Measurements from ENCODE around the gene PARPBP. TPM values are rescaled to one million over a fixed set of nuclear protein-coding genes. Genes with fewer than 3 reads are reported as not detected.

Gene PARPBP
- total and polyA plus RNA-seq, 4 donors = 0.32 to 24.9 (median 0.60) TPM

GRCh38 chr12:102163383-102163782, 43.4 kb downstream of the PARPBP start:
- Histone ChIP-seq H3K9ac (ENCODE audit: low read depth in 1 of 2, low read length in 2 of 2) (no peak overlapping the region), H3K36me3 (ENCODE audit: control insufficient read depth in 4 of 4, insufficient read depth in 3 of 4, low read depth in 1 of 4, low read length in 3 of 4) (no peaks in the 10 kb centered on the region), H3K4me1 (ENCODE audit: control insufficient read depth in 4 of 4, insufficient read depth in 4 of 4, low read length in 3 of 4) (no peaks in the 10 kb centered on the region), H3K27me3 (ENCODE audit: control insufficient read depth in 4 of 4, insufficient read depth in 4 of 4, low read length in 3 of 4) (no peaks in the 10 kb centered on the region), H3K4me3 (ENCODE audit: low read depth in 1 of 3, low read length in 3 of 3) (no peak overlapping the region), H3K9me3 (ENCODE audit: control insufficient read depth in 4 of 4, low read length in 3 of 4) (no peaks in the 10 kb centered on the region), H3K27ac (ENCODE audit: low read depth in 1 of 2, low read length in 2 of 2) (no peak overlapping the region)
- WGBS = 96% methylated on average over 1 of the region's 1 CpG
- TF ChIP-seq MAX (IDR thresholded peaks at IDR 0.05) (no peak), EGR1 (IDR thresholded peaks at IDR 0.05; ENCODE audit: low read depth in 2 of 2) (no peak), RAD21 (IDR thresholded peaks at IDR 0.05) (no peak), RXRA (IDR thresholded peaks at IDR 0.05) (no peak), HNF4A (conservative IDR thresholded peaks at IDR 0.05) (no peak), NR2F2 (IDR thresholded peaks at IDR 0.05) (no peak), FOXA1 (IDR thresholded peaks at IDR 0.05) (no peak), SP1 (IDR thresholded peaks at IDR 0.05) (no peak), GABPA (IDR thresholded peaks at IDR 0.05 in 1 of 2, conservative IDR thresholded peaks at IDR 0.05 in 1 of 2) (no peak), YY1 (IDR thresholded peaks at IDR 0.05) (no peak), HNF4G (IDR thresholded peaks at IDR 0.05) (no peak), TAF1 (conservative IDR thresholded peaks at IDR 0.05) (no peak), REST (IDR thresholded peaks at IDR 0.05) (no peak)
- TF ChIP-seq, protein P1, sequence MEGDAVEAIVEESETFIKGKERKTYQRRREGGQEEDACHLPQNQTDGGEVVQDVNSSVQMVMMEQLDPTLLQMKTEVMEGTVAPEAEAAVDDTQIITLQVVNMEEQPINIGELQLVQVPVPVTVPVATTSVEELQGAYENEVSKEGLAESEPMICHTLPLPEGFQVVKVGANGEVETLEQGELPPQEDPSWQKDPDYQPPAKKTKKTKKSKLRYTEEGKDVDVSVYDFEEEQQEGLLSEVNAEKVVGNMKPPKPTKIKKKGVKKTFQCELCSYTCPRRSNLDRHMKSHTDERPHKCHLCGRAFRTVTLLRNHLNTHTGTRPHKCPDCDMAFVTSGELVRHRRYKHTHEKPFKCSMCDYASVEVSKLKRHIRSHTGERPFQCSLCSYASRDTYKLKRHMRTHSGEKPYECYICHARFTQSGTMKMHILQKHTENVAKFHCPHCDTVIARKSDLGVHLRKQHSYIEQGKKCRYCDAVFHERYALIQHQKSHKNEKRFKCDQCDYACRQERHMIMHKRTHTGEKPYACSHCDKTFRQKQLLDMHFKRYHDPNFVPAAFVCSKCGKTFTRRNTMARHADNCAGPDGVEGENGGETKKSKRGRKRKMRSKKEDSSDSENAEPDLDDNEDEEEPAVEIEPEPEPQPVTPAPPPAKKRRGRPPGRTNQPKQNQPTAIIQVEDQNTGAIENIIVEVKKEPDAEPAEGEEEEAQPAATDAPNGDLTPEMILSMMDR (IDR thresholded peaks at IDR 0.05; ENCODE audit: low read depth, low read length, missing input control) = no peak
- TF ChIP-seq, protein P2, sequence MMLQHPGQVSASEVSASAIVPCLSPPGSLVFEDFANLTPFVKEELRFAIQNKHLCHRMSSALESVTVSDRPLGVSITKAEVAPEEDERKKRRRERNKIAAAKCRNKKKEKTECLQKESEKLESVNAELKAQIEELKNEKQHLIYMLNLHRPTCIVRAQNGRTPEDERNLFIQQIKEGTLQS (IDR thresholded peaks at IDR 0.05) = no peak
- TF ChIP-seq, protein P3, sequence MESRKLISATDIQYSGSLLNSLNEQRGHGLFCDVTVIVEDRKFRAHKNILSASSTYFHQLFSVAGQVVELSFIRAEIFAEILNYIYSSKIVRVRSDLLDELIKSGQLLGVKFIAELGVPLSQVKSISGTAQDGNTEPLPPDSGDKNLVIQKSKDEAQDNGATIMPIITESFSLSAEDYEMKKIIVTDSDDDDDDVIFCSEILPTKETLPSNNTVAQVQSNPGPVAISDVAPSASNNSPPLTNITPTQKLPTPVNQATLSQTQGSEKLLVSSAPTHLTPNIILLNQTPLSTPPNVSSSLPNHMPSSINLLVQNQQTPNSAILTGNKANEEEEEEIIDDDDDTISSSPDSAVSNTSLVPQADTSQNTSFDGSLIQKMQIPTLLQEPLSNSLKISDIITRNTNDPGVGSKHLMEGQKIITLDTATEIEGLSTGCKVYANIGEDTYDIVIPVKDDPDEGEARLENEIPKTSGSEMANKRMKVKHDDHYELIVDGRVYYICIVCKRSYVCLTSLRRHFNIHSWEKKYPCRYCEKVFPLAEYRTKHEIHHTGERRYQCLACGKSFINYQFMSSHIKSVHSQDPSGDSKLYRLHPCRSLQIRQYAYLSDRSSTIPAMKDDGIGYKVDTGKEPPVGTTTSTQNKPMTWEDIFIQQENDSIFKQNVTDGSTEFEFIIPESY (IDR thresholded peaks at IDR 0.05) = no peak
- no peak for DNase-seq (ENCODE audit: low spot score)

All from liver (tissue), 9 donors.